GM21717 (cell line): ENCODE measurements around the gene AGTPBP1.
"Not testable (repeated sequence)": the region's sequence is repeated elsewhere in the genome, so short reads cannot be mapped to it uniquely, and the experiment has no call there.

Experiments
- ATAC-seq: cut with Tn5 transposase; IDR thresholded peaks from one replicate; pipeline ENCODE4 v1.9.1; 2021; ENCODE audit warnings: mild to moderate bottlenecking, moderate library complexity; ENCODE audit not compliant: unreplicated experiment

Gene AGTPBP1

GRCh38 chr9:85741875-85742596 lies at the start of gene AGTPBP1:
Gene AGTPBP1 (minus strand): TSS chr9:85741954. CDS start chr9:85712533, 29,421 bp downstream.
- peak; percentile 82 for ATAC-seq

DNA sequence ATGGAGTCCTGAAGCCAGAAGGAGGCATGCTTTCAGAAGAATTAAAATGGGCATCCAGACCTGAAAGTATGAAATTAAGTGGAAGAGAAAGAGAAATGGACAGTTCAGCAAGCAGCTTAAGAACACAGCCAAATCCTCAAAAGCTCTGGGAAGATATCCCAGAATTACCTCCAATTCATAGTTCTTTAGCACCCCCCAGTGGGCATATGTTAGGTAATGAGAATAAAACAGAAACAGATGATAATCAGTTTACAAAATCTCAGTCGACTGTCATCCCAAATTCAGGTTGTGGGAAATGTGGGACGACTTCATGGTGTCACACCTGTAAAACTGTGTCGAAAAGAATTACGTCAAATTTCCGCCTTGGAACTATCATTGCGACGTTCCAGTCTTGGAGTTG lies 44.4 kb upstream of the AGTPBP1 start:
- ATAC-seq, result not testable (repeated sequence)

- not testable (repeated sequence) for ATAC-seq
Measured at GRCh38 chr9:85773844-85774243, 32.1 kb upstream of the AGTPBP1 start.

- not testable (repeated sequence) for ATAC-seq
Measured at GRCh38 chr9:85761802-85762201, 20.0 kb upstream of the AGTPBP1 start.

- not testable (repeated sequence) for ATAC-seq
Measured at GRCh38 chr9:85757716-85758115, 16.0 kb upstream of the AGTPBP1 start.

GRCh38 chr9:85756216-85756615 lies 14.5 kb upstream of the AGTPBP1 start:
- not testable (repeated sequence) for ATAC-seq

GRCh38 chr9:85746309-85746708 lies 4.6 kb upstream of the AGTPBP1 start:
- ATAC-seq, result no peak

- ATAC-seq, result no peak
Measured at GRCh38 chr9:85745203-85745602, 3.4 kb upstream of the AGTPBP1 start.

GRCh38 chr9:85744480-85744879 lies 2.7 kb upstream of the AGTPBP1 start:
- ATAC-seq, result no peak

DNA sequence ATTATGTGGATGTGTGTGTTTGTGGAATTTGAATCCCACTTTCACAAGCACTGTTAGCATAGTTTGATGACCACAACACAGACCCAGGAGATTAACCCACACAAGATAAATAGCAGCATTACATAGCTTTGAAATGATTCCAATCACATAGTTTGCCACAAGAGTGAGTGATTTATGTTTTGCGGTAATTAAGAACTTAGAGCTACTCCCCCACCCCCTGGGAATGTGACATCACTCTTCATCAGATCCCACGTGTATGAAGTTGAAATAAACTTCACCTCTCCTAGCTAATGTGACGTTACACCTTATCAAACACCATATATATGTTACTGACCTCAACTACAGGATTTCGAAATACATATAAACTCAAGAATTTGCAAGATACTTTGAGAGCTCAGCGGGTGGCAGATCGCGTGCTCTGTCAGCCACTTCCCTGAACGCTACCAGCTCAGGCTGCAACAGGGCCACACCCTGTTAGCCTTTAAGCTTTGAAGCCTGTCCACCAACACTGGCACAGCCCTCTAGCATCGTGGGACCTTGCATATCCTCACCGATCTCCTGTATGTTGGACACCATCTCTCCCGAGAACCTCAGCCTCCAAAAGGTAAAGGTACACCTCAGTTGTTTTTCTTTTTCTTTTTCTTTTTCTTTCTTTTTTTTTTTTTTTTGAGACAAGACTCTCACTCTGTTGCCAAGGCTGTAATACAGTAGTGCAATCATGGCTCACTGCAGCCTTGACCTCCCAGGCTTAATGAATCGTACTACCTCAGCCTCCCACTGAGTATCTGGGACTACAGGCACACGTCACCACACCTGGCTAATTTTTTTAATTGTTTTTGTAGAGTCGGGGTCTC lies 1.7 kb upstream of the AGTPBP1 start:
- no peak for ATAC-seq

GRCh38 chr9:85742597-85742936 lies 813 bp upstream of the AGTPBP1 start:
- no peak for ATAC-seq

DNA sequence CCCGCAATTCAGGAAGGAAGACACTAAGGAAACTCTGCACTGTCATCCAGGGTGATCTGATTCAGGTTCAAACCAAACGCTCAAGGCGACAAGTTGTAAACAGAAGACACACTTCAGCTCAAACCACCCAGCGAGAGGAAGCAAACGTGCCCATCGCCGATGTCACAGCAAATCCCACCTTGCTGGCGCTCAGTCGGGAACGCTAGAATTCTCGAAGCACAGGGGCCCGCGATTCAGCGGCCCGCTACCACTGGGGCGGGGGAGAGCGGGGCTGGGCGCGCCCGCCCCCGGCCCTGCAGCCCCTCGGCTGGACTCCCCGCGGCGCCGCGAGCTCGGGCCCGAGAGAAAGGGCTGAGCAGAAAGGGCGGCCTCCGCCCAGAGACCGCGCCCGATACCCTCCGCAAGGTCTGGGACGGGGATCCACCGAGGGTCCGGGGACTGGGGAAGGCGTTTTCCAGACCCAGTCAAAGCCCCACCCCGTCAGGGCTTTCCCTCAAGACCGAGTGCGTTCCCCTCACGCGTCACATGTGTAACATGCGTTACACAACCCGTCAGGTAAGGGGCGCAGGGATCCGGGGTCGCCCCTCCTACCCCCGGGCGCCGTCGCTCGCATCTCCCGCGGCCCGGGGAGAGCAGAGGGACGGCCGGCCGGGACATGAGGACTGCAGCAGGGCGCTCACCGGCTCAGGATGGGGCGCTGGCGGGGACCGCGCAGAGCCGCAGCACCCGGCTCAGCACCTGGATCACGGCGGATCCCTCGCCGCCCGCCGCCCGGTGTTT lies 469 bp downstream of the AGTPBP1 start:
- ATAC-seq, result peak; percentile 52

DNA sequence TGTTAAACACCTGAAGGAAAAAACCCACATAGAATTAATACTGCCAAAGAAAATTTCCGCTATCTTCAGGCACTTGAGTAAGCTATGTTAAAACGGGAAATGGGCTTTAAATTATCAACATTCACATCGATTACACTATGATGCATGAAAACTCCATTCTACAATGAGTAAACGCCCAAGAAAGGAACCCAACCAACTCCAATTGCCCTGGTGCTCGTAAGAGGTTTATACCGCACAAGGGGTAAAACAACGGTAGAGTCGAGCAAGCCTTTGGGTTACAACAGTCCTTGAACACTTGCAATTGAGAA lies 1.0 kb downstream of the AGTPBP1 start:
- no peak for ATAC-seq

DNA sequence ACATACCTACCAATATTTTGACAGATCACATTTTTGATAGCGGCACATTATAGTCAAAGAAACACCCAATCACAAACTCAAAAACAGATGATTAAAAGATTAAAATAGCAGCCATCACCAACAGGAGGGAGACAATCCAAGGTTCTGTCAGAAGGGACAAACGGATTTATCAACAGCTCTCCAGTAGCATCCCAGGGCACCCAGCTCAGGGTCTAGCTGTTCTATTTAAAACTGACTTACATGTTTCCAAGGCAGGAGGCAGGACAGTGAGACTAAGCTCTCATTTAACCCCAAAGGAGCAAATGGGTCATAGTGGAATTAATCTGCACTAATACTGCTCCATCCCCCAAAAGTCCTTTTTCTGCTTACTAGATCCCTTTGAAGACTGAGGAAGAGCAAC lies 3.2 kb downstream of the AGTPBP1 start:
- ATAC-seq, result no peak

- ATAC-seq, result no peak
Measured at GRCh38 chr9:85737671-85738070, 4.1 kb downstream of the AGTPBP1 start.

DNA sequence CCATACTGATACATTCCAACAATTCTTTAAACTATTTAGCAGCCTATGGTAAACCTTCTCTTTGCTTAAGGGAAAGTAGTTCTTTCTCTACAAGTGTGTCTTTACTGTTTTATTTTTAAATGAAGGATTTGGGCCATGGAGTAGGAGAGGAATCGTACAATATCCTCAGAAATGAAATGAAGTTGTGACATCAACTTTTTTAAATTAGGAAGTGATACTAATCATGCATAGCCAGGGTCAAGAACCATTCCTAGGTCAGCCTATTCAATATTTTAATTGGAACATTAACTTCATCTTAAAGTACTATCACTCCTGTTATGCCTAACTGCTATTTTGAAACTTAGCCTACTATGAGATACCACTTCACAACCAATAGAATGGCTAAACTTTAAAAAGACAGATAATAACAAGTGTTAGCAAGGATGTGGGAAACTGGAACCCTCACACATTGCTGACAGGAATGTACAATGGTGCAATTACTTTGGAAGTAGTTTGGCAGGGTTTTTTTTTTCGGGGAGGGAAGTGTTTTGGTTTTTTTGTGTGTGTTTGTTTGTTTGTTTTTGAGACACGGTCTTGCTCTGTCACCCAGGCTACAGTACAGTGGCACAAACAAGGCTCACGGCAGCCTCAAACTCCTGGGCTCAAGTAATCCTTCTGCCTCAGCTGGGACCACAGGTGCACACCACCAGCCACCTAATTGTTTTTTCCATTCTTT lies 10.7 kb downstream of the AGTPBP1 start:
- no peak for ATAC-seq

DNA sequence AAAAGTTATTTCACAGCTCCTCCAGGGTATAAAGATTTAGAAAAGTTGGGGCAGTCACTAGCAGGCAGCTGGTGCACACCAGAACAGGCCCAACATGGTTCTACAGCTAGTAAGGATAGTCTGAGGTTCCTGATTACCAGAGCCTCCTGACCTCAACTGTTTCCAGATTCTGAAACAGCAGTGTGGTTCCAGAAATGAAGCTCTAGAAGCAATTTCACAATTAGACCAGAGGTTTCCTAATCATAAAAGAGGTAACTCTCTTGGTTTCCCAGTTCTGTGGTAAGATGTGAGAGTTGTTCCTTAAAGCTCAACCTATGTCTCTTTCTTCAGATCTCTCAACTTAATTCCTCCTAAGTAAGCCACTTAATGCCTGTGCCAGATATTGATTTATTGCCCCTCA lies 11.9 kb downstream of the AGTPBP1 start:
- ATAC-seq, result no peak

- no peak for ATAC-seq
Measured at GRCh38 chr9:85727500-85727899, 14.3 kb downstream of the AGTPBP1 start.

GRCh38 chr9:85726737-85727136 lies 15.0 kb downstream of the AGTPBP1 start:
- ATAC-seq, result no peak

GRCh38 chr9:85723215-85723614 lies 18.5 kb downstream of the AGTPBP1 start:
- no peak for ATAC-seq

DNA sequence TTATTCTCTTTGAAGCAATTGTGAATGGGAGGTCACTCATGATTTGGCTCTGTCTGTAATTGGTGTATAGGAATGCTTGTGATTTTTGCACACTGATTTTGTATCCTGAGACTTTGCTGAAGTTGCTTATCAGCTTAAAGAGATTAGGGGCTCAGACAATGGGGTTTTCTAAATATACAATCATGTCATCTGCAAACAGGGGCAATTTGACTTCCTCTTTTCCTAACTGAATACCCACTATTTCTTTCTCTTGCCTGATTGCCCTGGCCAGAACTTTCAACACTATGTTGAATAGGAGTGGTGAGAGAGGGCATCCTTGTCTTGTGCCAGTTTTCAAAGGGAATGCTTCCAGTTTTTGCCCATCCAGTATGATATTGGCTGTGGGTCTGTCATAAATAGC lies 22.3 kb downstream of the AGTPBP1 start:
- not testable (repeated sequence) for ATAC-seq
